SK-N-DZ (cell line): ENCODE measurements around the gene ADGRL1.

Experiments used
- DNase-seq: peaks from one replicate; pipeline ENCODE4 v3.0.0-alpha.2; 2015; ENCODE audit warnings: low spot score

The ADGRL1 gene

DNA sequence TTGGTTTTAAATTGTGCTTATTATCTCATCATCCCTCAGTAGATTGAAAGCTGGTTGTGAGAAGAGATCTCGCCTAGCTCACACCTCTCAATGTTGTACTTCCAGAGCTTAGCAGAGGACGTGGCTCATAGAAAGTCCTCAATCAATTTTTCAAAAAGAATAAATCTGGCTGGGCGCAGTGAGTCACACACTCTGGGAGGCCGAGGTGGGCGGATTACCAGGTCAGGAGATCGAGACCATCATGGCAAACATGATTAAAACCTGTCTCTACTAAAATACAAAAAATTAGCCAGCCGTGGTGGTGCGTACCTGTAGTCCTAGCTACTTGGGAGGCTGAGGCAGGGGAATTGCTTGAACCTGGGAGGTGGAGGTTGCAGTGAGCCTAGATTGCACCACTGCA is 64.9 kb downstream of the ADGRL1 start:
- no peak for DNase-seq

DNA sequence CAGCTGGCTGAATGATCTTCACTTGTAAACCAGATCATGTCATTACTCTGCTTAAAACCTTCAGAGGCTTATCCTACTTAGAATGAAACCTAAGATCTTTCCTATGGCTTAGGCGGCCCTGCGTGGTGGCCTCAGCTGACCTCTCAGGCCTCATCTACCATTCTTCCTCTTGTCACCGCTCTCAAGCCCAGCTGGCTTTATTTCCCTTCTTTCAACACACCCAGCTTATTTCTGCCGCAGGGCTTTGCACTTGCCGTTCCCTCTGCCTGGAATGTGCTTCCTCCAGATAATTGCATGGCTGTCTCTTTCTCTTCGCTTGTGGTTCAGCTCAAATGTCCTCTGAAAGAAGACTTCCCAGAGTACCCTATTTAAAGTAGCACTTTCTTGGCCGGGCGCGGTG is 66.0 kb downstream of the ADGRL1 start:
- DNase-seq: no peak

DNA sequence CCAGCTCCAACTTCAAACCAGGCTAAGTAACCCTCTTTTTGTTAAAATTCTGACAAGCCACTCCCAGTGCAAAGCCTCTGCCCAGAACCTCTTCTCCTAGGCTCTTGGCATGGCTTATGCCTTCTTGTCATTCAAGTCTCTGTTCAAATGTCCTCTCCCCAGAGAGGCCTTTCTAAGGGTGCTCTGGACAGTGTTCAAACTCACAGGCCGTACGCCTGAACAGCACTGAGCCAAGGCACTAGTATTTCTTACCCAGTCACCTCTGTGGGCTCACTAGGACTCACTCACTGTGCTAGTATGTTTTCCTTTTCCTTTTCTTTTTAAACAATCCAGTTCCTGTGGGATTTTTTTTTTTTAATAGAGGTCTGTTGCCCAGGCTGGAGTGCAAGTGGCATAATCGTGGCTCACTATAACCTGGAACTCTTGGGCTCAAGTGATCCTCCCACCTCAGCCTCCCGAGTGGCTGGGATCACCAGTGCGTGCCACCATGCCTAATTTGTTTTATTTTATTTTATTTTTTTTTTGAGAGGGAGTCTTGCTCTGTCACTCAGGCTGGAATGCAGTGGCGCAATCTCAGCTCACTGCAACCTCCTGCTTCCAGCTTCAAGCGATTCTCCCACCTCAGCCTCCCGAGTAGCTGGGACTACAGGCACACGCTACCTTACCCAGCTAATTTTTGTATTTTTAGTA is 67.2 kb downstream of the ADGRL1 start:
- no peak for DNase-seq

DNA sequence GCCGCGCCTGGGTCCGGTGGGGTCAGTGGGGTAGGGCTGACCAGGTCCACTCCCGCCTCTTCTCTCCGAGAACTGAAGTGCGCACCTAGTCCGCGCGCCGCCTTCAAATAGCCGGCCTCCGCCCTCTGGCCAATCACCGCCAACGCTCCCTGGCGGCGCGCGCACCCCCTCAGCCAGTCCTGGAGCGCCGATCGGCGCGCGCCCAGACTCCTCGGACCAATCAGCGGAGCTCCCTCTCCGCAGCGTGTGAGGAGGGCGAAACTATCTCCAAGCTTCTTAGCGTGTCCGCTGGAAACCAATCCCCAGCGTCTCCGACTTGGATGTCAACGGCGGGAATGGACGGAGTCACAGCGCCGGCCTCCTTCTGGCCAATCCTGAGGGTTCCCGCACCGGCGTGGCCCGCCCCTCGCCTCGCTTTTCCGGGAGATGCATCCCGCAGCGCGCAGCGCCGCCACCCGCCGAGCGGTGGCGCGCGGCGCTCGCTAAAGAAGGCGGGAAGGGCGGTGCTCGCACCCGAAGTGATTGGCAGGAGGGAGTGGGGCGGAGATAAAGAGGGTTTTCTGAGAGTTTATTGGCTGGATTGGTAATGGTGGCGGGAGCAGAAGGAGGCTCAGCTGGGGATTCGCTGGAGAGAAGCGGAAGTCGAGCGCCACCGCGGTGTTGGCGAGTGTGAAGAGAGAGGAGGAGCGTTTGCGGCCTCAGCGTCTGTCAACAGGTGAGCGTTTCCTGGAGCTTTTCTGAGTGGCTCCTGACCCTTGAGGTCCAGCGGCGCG is 69.3 kb downstream of the ADGRL1 start, which contains the start of gene ASF1B:
Gene ASF1B (minus strand): TSS at position 81 of the 773 bp plus-strand sequence. CDS start 133 bp downstream, outside the sequence.
- peak; percentile 100 for DNase-seq

DNA sequence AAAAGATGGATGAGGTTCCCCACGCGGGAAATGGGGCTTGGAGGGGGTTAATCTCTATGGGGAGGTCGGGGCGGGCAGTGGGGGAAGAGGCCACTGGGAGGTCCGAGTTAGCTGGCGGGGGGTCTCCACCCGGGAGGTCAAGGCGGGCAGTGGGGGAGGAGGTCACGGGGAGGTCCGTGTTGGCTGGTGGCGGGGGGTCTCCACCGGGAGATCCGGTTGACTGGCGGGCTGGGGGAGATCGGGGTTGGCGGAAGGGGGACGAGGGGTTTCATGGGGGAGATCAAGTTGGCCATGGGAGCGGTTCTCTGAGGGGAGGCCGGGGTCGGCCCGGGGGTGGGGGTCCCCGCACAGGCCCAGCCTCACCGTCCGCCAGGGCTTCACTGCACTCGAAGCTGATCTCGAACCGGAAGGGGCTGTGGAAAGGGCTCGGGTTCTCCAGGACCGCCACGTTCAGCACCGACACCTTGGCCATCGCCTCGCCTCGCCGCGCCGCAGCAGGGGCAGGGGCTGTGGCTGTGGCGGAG is 69.9 kb downstream of the ADGRL1 start:
- no peak for DNase-seq

DNA sequence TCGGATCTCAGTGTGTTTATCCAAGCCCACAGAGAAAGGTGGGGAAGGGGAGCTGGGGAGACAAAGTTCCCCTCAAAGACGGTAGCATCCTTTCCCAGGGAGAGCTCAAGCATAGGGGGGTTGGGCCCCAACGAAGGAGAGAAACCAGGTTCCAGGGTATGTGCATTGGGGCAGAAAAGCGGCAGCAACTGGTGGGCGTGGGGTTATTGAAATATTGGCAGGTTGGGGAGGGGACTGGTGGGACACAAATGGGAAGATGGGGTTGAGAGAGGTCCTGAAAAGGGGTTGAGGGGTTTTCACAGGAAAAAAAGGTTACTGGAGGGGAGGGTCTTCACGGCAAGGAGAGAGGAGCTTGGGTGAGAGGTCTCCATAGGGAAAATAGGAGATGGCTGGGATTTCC is 70.6 kb downstream of the ADGRL1 start:
- DNase-seq: no peak

DNA sequence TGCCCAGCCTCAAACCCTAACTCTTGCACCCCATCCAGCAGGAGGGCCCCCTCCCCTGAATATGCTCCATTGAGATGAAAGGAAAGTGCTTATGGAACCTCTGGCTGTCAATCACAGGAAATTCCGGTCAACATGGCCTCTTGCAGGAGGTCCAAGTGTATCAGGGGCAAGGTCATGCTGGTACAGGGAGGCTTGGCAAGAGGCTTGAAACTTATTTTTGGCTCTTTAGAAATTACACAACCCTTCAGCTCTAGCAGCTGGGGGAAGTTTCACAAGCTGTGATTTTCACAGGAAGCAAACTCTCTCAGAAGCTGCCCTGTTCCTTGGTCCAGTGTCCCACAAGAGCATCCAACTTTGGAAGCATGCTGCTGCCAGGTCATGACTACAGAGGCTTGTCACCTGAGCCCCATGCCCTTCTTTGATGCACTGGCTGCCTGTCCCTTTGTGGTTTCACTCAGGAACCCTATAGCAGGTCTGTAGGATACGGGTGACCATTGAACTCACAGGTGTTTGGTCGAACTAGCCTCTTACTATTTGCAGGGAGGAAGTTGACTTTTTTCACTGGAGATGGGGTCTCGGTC is 78.0 kb downstream of the ADGRL1 start:
- DNase-seq: no peak

DNA sequence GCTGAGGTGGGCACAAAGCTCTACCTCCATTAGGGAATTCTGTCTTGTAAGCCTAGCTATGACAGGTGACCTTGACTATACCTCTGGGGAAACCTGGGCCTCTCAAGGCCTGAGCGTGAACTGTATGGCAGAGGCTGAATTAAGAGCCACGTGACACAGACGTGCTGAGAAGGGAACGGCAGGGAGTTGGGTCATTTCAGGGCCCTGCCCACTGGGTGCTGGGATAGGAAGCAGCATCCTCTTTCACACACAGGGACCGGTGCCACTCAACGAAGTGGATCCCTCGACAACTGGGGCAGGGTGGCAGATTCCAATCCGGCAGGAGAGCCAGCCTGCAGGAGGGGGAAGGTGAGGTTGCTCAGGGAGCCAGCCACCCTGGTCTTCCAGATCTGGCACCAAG is 78.8 kb downstream of the ADGRL1 start:
- no peak for DNase-seq

DNA sequence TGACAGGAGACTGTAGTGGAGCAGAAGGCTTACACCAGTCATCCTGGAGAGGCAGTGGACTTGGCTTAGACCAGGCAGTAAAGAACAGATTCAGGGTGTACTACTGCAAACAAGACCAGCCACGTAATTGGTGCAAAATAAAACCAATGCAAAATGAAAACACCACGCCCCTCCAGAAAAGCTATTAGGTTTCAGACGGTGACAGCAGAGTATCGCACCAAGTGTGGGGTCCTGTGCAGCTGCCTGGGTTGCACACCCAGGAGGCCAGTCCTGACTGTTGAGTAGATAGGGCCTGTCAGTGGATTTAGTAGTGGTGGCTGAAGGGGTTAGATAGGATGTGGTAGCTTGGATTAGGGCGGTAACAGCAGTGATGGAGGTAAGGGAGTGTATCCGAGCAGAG is 83.0 kb downstream of the ADGRL1 start:
- no peak for DNase-seq

DNA sequence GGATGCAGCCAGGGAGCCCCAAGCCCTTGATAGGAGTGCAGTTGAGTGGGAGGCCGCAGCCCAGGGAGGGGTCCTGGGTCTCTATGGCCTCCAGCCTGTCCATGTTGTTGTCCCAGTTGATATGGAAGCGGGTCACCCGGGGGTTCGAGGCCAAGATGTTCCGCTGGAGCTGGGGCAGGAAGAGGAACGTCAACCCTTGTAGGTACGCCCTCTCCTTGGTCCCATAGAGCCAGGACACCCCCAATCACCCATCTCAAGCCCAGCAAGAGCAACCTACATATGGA is 85.5 kb downstream of the ADGRL1 start:
- DNase-seq: no peak

DNA sequence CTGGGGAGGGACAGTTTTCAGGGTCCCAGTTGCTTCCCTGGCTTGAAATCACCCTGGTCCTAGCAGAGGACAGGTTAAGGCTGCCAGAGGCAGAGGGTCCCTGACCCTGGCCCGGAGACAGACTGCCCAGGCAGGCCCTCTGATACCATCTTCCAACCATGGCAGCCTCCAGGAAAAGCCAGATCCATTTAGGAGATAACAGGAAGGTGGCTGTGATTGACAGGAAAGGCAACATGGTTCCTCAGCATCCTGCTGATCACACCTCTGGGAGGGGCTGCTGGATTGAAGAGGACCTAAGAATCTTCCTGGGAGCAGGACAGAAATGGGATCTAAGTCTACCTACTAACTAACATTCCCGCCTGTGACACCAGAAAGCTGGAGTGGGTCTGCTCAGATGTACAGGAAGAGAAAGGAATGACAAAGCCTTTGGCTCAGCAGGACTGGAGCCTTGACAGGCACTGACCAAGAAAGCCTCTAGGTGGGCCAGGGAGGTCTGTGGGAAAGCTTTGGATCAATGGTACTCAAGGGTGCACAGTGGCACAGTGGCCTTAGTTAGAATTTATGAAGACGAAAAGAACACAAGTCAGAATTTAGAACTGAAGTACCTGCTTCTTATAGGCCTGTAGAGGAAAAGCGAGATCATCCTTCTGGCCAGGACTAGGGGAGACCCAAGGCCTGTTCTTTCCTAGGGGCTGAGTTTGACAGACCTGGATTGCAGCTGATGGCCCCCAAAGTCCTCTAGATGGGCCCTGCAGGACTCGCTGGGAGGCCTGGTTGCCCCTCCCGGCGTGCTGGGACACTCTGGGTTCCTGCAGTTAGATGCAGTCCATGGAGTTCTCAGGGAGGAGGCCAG is 86.1 kb downstream of the ADGRL1 start:
- no peak for DNase-seq

DNA sequence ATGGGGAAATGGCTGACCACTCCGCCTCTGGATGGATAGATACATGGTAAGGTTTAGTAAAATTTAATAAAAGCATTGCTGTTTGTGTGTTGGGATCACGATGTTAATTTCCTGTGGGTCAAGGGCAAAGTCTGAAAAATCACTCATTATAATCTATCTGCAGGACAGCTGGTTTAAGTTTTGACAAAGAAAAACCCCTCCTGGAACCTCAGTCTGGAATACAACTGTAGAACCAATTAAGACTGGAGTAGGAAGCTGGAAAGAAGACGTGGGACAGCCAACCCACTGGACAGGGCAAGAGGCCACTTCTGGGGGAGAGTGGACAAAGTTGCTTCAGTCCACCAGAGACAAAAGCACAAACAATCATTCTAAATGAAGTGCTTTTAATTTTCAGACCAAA is 86.8 kb downstream of the ADGRL1 start:
- no peak for DNase-seq

DNA sequence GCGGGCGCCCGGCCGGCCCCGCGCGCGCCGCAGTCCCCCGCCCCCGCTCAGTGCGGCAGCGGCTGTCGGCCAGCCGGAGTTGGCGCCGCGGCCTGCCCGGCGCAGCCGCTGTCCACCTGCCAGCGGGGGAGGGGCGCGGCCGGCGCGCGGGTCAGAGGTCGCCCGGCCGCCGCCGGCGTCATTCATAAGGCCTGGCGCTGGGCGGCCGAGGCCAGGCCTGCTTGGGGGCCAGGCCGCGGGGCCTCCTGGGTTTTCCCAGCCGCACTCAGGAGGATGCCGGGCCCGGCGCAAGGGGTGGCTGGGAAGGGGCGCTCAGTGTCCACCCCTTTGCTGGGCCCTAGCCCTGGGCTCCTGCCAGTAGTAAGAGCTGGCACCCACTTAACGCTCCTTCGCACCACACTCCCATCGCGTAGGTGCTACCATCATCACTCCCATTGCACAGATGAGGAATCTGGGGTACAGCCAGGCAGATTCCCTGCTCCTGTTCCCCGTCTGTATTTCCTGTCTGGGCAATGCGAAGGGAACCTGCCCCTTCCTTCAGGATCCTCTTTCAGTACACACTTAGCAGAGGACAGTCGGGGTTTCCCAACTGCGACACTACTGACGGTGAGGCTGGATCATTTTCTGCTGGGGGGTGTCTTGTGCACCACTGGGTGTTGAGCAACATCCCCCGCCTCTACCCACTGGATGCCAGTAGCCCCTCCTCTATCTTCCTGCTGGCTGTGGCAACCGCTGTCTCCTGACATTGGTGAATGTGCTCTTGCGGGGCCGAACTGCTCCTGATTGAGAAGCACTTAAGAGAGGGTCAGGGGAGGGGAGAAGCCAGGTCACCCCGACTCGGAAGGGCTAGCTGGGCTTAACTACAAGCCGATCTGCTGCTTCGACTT is 87.6 kb downstream of the ADGRL1 start:
- DNase-seq: peak; percentile 36

DNA sequence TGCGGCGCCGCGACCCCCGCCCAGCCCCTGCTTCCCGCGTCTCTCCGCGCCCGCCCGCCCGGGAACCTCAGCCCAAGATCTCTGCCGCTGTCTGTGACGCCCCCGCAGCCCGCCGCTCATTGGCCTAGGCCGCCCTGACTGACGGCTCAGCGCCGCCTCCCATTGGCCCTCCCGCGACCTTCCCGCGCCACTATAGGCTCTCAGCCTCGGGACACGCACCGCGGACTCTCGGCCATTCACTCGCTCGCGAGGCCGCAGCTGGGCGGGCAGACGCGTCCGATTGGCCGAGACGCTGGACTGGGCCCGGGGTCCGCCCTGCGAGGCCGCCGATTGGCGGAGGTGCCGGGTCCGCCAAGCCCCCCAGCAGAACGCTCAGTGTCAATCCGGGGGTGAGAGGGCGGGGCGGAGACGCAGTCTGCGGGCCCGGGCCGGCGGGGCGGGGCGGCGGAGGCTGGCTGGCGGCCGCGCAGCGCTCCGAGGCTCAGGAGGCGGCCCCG is 88.3 kb downstream of the ADGRL1 start, which contains the start of gene PRKACA:
Gene PRKACA (minus strand): TSS at position 95 of the 497 bp plus-strand sequence. CDS start 215 bp downstream, outside the sequence.
- peak; percentile 97 for DNase-seq

DNA sequence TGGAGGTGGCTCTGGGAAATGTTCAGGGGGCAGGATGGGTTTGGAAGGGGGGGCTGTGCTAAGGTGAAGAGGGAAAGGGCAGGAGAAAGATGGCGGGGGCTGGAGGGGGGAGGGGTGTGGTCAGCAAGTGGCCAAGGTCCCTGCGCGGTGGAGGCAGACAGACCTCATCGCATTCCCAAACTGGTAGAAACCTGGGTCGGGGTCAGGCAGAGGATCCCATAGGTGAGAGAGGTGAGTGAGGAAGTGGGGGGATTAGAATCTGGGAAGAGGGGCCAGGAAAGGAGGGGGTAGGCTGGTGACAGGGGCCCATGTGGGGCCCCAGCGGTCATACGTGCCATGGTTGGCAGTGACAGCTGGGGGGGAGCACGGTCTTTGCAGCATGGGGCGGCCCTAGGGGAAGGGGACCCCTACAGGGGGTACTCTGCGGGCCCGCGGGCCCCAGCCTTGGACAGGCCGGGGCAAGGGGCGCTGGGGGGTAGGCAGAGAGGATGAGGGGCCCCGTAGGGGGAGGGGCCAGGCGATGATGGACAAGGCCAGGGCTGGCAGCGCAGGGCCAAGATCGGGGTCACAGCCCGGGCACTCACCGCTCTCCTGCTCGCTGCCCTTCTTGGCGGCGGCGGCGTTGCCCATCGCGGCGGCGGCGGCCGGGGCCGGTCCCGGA is 88.9 kb downstream of the ADGRL1 start:
- no peak for DNase-seq

DNA sequence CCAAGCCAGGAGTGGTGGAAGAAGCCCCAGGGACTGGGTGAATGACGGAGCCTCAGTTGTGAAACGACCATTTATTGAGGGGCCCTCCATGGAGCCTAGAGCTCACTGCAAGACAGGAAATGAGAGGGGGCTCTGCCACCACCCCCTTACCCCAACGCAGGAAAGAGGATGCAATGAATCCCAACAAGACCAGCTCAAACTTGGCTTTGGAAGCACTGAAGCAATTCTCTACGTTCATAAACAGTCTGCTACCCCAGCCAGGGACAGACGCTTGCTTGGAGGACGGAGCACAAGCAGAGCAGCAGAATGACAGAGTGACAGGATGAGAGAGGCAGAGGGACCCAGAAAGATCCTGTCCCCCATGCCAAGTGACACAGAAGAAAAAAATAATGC is 89.4 kb downstream of the ADGRL1 start:
- DNase-seq: no peak

DNA sequence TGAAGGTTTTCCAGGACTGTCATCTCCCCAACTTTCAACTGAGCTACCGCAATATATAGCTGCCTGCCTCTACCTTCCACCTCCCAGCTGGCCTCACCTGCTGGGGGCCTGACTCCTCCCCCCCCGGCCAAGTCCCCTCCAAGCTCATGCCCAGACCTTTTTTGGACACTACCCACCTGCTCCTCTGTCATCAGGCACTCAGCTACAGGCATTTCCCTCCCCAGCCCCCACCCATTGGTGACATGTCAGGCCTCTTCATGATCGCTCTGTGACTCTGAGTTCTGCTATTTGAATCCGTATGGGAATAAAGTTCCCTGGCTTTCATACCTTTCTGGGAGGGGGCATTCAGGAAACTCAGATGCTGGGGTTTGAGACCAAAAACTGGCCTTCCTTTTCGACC is 90.2 kb downstream of the ADGRL1 start:
- no peak for DNase-seq

DNA sequence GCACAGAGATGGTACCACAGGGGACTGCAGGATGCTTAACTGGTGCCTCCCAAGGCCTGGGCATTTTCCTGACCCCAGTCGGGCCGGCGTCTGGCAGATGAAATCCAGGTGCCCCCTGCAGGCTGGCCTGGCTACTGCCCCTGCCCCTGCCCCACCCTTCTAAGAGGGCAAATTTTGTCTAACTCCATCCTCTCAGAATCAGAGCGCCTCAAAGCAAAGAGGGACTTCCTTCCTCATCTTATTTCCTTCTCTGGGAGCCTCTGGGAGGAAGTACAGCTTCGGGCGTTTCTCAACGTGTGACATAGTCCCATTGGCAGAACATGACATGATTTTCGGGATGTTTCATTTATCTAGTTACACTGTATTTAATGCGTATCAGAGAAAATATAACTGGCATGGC is 91.1 kb downstream of the ADGRL1 start:
- DNase-seq: no peak

DNA sequence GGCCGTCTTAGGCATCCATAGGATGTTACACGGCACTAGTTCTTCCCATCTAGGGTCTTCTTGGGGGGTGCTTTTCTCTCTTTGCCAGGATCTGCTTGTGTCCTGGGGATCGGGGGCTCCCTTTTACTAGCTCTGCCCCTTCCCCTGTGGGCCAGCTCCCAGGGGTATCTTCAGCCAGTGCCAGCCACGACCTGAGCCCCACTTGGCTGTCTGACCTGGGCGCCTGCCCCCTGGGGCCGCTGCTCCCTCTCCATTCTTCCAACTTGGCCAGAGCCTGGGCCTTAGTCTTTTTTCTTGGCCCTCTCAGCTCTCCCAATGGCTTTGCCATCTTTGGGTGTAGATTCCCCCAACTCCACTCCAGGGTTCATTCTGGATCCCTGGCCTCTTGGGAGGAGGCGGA is 91.5 kb downstream of the ADGRL1 start:
- DNase-seq: no peak
